Adrenal gland (tissue), 12 donors: Measurements from ENCODE around the gene FANCI. TPM values are rescaled to one million over a fixed set of nuclear protein-coding genes. Genes with fewer than 3 reads are reported as not detected.

Source experiments
- DNase-seq, 7 donors: peaks; one replicate each; pipeline ENCODE4 v3.0.0-alpha.2; 2019 to 2020
- H3K27ac ChIP-seq, 5 donors: fragments of 200-600 bp; sonication (generic) in 4 of 5; 1 replicate in 3 of 5; 2 replicates in 2 of 5; pipeline versions ENCODE4 v1.5.1 to v1.8.0; 2016 to 2020; ENCODE audit warnings: mild to moderate bottlenecking in 1 of 5
- H3K27me3 ChIP-seq: fragments of 200-600 bp; 2 replicates; pipeline ENCODE4 v1.8.0; 2021
- H3K36me3 ChIP-seq, 2 donors: fragments of 200-600 bp; replicated peaks in 1 of 2; 1 replicate in 1 of 2; 2 replicates in 1 of 2; pipeline versions ENCODE4 v1.5.1 to v1.8.0; 2018 to 2022
- H3K4me1 ChIP-seq, 2 donors: fragments of 200-600 bp; replicated peaks in 1 of 2; 1 replicate in 1 of 2; 2 replicates in 1 of 2; pipeline versions ENCODE4 v1.5.1 to v1.8.0; 2018 to 2021
- H3K4me3 ChIP-seq, 4 donors: fragments of 200-600 bp; sonication (generic) in 3 of 4; one replicate each; pipeline ENCODE4 v1.5.1; 2016 to 2018
- H3K9me3 ChIP-seq, 3 donors: fragments of 200-600 bp; sonication (generic) in 1 of 3; replicated peaks in 1 of 3; 1 replicate in 2 of 3; 2 replicates in 1 of 3; pipeline versions ENCODE4 v1.5.1 to v1.8.0; 2016 to 2021
- POLR2A ChIP-seq, 2 donors: fragments of 450-650 bp; IDR thresholded peaks; one replicate each; pipeline ENCODE4 v1.6.1; 2017; ENCODE audit warnings: antibody characterized with exemption in 2 of 2, mild to moderate bottlenecking in 2 of 2, moderate library complexity in 1 of 2
- WGBS, 4 donors: extraction: QIAGEN DNeasy Blood & Tissue Kit in 2 of 4; methylation state at CpG; one replicate each; pipeline versions ENCODE4 v1.1.5 to v1.1.7; 2013 to 2017; 5-methylcytosine and 5-hydroxymethylcytosine counted together
- intact Hi-C, 2 donors: fragments of 100-400 bp; cut with DNase I; formaldehyde crosslinking; loops; one replicate each; pipeline versions ENCODE4 v1.14.1 to v1.15.0; 2022 to 2023
- polyA plus RNA-seq, 3 donors: library from polyadenylated mRNA; stranded (reverse); fragments of 200-250 nt in 2 of 3; fragments of 350-450 nt in 1 of 3; fragmentation: Illumina TruSeq in 1 of 3; extraction: RNeasy Lipid Tissue Mini Kit (QIAGEN cat#74804) in 1 of 3; gene quantifications; one replicate each; pipeline ENCODE4 v1.2.3, GENCODE V29; 2013 to 2014
- total RNA-seq, 9 donors: library from RNA; depleted of rRNA in 4 of 9; stranded (reverse); fragments of >200 nt in 4 of 9; fragments of 120-200 nt in 1 of 9; fragmentation: NEBNext Ultra II Directional in 1 of 9; extraction: Animal tissue kit (Norgen Biotek cat#: 25700) in 1 of 9; gene quantifications; one replicate each; pipeline versions ENCODE4 v1.1.0 to v1.2.4, GENCODE V29; 2013 to 2023
- TF ChIP-seq, protein P1 (sequence below), 6 experiments: fragments of 450-650 bp in 4 of 6; fragments of 200-600 bp in 2 of 6; sonication (generic) in 1 of 6; IDR thresholded peaks; 1 replicate in 5 of 6; 2 replicates in 1 of 6; pipeline versions ENCODE4 v1.5.1 to v1.8.0; 2016 to 2021; ENCODE audit warnings: antibody characterized with exemption in 6 of 6, mild to moderate bottlenecking in 2 of 6, moderate library complexity in 1 of 6
- donor health status: healthy with polysubstance abuse.
- donor health status: Bipolar disorder and iron deficiency.
- donor health status: DM: yes; HTN: yes; CAD: no.
- donor health status: DM: no; HTN: no; CAD: no.
- donor health status: DM: no; HTN: no; CAD: no.
- donor health status: DM: yes; HTN: yes; CAD: no.

Gene FANCI
- total and polyA plus RNA-seq, 12 donors, result 1.5 to 23.5 (median 4.5) TPM

DNA sequence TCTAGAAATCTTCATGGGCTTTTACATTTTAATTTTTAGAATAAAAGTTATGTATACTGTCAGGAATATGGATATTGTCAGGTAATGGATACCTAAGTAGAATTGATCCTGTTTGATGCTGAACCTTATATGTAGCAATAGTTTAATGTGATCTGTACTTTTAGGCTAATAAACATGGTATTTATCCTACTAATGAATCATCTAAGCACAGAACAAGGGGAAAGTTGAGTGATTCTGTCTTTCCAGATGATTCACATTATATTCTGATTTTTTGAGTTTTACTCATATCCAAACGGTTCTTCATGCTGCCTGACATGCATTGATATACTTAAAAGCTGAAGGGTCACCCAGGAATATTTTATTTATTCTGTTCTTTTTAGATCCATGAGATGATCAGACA is 34.5 kb downstream of the FANCI start:
- no peak for TF ChIP-seq POLR2A (IDR thresholded peaks at IDR 0.05)
- TF ChIP-seq, protein P1, sequence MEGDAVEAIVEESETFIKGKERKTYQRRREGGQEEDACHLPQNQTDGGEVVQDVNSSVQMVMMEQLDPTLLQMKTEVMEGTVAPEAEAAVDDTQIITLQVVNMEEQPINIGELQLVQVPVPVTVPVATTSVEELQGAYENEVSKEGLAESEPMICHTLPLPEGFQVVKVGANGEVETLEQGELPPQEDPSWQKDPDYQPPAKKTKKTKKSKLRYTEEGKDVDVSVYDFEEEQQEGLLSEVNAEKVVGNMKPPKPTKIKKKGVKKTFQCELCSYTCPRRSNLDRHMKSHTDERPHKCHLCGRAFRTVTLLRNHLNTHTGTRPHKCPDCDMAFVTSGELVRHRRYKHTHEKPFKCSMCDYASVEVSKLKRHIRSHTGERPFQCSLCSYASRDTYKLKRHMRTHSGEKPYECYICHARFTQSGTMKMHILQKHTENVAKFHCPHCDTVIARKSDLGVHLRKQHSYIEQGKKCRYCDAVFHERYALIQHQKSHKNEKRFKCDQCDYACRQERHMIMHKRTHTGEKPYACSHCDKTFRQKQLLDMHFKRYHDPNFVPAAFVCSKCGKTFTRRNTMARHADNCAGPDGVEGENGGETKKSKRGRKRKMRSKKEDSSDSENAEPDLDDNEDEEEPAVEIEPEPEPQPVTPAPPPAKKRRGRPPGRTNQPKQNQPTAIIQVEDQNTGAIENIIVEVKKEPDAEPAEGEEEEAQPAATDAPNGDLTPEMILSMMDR (IDR thresholded peaks at IDR 0.05), result no peak
- intact Hi-C loops, result no loop called here
- Histone ChIP-seq H3K36me3 (no peaks in the 10 kb centered on the region), H3K9me3 (no peaks in the 10 kb centered on the region), H3K4me1 (no peaks in the 10 kb centered on the region), H3K27me3 (no peaks in the 10 kb centered on the region), H3K4me3 (no peak overlapping the region), H3K27ac (no peak overlapping the region)
- 60 to 79% (median 72%) methylated on average over 1 of the region's 1 CpG for WGBS, 4 donors
- no peak for DNase-seq

- intact Hi-C loops, result no loop called here
These were observed 38.9 kb downstream of the FANCI start for GRCh38 chr15:89282631-89283030.

DNA sequence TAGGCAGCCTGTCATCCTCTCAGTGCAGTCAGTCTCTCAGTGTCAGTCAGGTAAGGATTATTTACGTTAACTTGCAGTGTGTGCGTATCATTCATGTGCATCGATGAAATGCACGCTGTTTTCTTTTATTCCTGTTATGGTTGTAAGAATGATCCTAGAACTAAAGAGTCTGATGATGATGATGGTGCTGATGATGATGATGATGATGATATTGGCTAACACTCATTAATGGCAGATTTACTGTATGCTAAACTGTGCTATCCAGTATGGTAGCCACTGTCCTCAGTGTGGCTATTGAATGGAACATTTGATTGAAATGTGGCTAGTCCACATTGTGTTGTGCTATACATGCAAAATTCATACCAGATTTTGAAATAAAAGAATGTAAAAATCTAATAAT is 39.4 kb downstream of the FANCI start:
- no peaks in the 10 kb centered on the region for H3K4me1 ChIP-seq
- no peak overlapping the region for H3K27ac ChIP-seq
- H3K36me3 ChIP-seq, result no peaks in the 10 kb centered on the region
- WGBS, 4 donors, result 82 to 99% (median 85%) methylated on average over 4 of the region's 4 CpGs
- H3K27me3 ChIP-seq, result no peaks in the 10 kb centered on the region
- H3K9me3 ChIP-seq, result no peaks in the 10 kb centered on the region
- intact Hi-C loops, result no loop called here
- no peak for TF ChIP-seq POLR2A (IDR thresholded peaks at IDR 0.05)
- TF ChIP-seq, protein P1 (IDR thresholded peaks at IDR 0.05), result no peak
- no peak for DNase-seq
- H3K4me3 ChIP-seq, result no peak overlapping the region

More at GRCh38 chr15:89282631-89283030, 38.9 kb downstream of the FANCI start:
- no peak overlapping the region for H3K4me3 ChIP-seq
- H3K36me3 ChIP-seq, result no peaks in the 10 kb centered on the region
- H3K27me3 ChIP-seq, result no peaks in the 10 kb centered on the region
- no peak for DNase-seq
- H3K27ac ChIP-seq, result no peak overlapping the region
- 91 to 98% (median 97%) methylated on average over 4 of the region's 4 CpGs for WGBS, 4 donors
- H3K4me1 ChIP-seq, result no peaks in the 10 kb centered on the region
- no peaks in the 10 kb centered on the region for H3K9me3 ChIP-seq
- TF ChIP-seq, protein P1 (IDR thresholded peaks at IDR 0.05), result no peak
- TF ChIP-seq POLR2A (IDR thresholded peaks at IDR 0.05), result no peak

DNA sequence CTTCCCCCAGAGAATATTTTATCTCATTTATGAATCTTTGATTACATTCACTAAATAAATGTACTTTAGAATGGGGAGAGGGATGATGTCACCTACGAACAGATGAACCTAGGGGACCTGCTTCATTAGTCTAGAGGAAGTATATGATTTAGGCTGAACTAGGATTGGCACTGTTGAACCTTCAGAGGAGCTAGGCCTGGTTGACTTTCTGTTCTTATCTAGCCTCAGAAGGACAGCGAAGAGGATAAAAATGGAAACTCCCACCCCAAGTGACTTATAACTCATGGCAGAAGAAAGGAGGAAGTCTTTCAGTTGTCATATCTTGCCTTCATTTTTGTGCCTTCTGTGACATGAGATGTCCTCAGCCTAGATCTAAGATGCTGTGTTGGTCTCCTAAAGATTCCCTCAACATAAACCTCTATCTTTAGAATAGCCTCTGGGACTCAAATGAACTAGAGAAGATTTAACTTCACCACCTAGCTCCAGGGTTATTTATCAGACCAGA is 48.2 kb downstream of the FANCI start:
- intact Hi-C loops, result loop anchor here in 1 of 2 donors (10.0 kb wide), 1 partner anchor 77 kb away; no protein-coding TSS in a partner anchor
- H3K27me3 ChIP-seq, result no peaks in the 10 kb centered on the region
- H3K27ac ChIP-seq, result no peak overlapping the region
- TF ChIP-seq POLR2A (IDR thresholded peaks at IDR 0.05), result no peak
- TF ChIP-seq, protein P1 (IDR thresholded peaks at IDR 0.05), result no peak
- no peaks in the 10 kb centered on the region for H3K4me1 ChIP-seq
- no peak overlapping the region for H3K4me3 ChIP-seq
- H3K36me3 ChIP-seq, result no peaks in the 10 kb centered on the region
- no peaks in the 10 kb centered on the region for H3K9me3 ChIP-seq
- no peak for DNase-seq
- WGBS, 4 donors, result 92 to 97% (median 93%) methylated on average over 2 of the region's 2 CpGs
